ENCODE measurements around the gene GEMIN4.
"Not testable (repeated sequence)": the region's sequence is repeated elsewhere in the genome, so short reads cannot be mapped to it uniquely, and the experiment has no call there.

GEMIN4 gene

GRCh38 chr17:778096-778495, 26.0 kb upstream of the GEMIN4 start:
- DNase-seq (ENCODE audit: low read depth) = no peak

- no peak for DNase-seq (ENCODE audit: low read depth)
Measured at GRCh38 chr17:774313-774584, 22.2 kb upstream of the GEMIN4 start.

GRCh38 chr17:773467-774312, 21.6 kb upstream of the GEMIN4 start:
- DNase-seq (ENCODE audit: low read depth) = no peak

GRCh38 chr17:773016-773415, 21.0 kb upstream of the GEMIN4 start:
- DNase-seq (ENCODE audit: low read depth) = no peak

GRCh38 chr17:767076-767475, 15.0 kb upstream of the GEMIN4 start:
- DNase-seq (ENCODE audit: low read depth) = no peak

- DNase-seq (ENCODE audit: low read depth) = no peak
Measured at GRCh38 chr17:760371-760770, 8.3 kb upstream of the GEMIN4 start.

- no peak for DNase-seq (ENCODE audit: low read depth)
Measured at GRCh38 chr17:759964-760363, 7.9 kb upstream of the GEMIN4 start.

GRCh38 chr17:756010-756567, 4.0 kb upstream of the GEMIN4 start:
- not testable (repeated sequence) for DNase-seq (ENCODE audit: low read depth)

GRCh38 chr17:755319-755961, 3.4 kb upstream of the GEMIN4 start:
- not testable (repeated sequence) for DNase-seq (ENCODE audit: low read depth)

- no peak for DNase-seq (ENCODE audit: low read depth)
Measured at GRCh38 chr17:753418-753817, 1.4 kb upstream of the GEMIN4 start.

- peak; percentile 31 for DNase-seq (ENCODE audit: low read depth)
Measured at GRCh38 chr17:752620-753219, 656 bp upstream of the GEMIN4 start.

- DNase-seq (ENCODE audit: low read depth) = peak; percentile 36
Measured at GRCh38 chr17:751269-752001, 629 bp downstream of the GEMIN4 start.

GRCh38 chr17:750431-751037, 1.5 kb downstream of the GEMIN4 start:
- DNase-seq (ENCODE audit: low read depth) = no peak

- DNase-seq (ENCODE audit: low read depth) = not testable (repeated sequence)
Measured at GRCh38 chr17:749359-749758, 2.7 kb downstream of the GEMIN4 start.

GRCh38 chr17:748604-749003, 3.5 kb downstream of the GEMIN4 start:
- DNase-seq (ENCODE audit: low read depth) = not testable (repeated sequence)

- DNase-seq (ENCODE audit: low read depth) = no peak
Measured at GRCh38 chr17:746783-747629, 5.1 kb downstream of the GEMIN4 start.

GRCh38 chr17:746181-746580, 5.9 kb downstream of the GEMIN4 start:
- no peak for DNase-seq (ENCODE audit: low read depth)

GRCh38 chr17:745406-745805, 6.7 kb downstream of the GEMIN4 start:
- no peak for DNase-seq (ENCODE audit: low read depth)

- no peak for DNase-seq (ENCODE audit: low read depth)
Measured at GRCh38 chr17:744937-745336, 7.1 kb downstream of the GEMIN4 start.

GRCh38 chr17:743139-743538, 8.9 kb downstream of the GEMIN4 start:
- no peak for DNase-seq (ENCODE audit: low read depth)

Measured in stimulated activated CD4-positive, alpha-beta T cell treated with anti-CD3 and anti-CD28 coated beads, Interleukin-2, amount 100 ng/mL, for 4 hours (primary cell).